ENCODE results near the gene KCNH4.

GRCh38 chr17:42146911-42147607 lies 33.9 kb downstream of the KCNH4 start:
- no peak for TF ChIP-seq POLR2A (IDR thresholded peaks at IDR 0.05)
- no peak for TF ChIP-seq POLR2AphosphoS5 (IDR thresholded peaks at IDR 0.05)
